ENCODE measurements around the gene PROSER3.

Gene PROSER3

GRCh38 chr19:35787227-35787799, 29.3 kb downstream of the PROSER3 start:
- no peak for DNase-seq (ENCODE audit: extremely low spot score)
- ChIA-PET POLR2A (no interaction called here), CTCF (no interaction called here)
- no peak for TF ChIP-seq SP1 (IDR thresholded peaks at IDR 0.05)
- TF ChIP-seq TARDBP (IDR thresholded peaks at IDR 0.05), result no peak
- TF ChIP-seq ARNT (IDR thresholded peaks at IDR 0.05), result no peak
- no peak for TF ChIP-seq PKNOX1 (IDR thresholded peaks at IDR 0.05)
- no peak for TF ChIP-seq FOXM1 (IDR thresholded peaks at IDR 0.05; ENCODE audit: borderline replicate concordance)
- TF ChIP-seq FOXK2 (IDR thresholded peaks at IDR 0.05), result no peak
- no peak for TF ChIP-seq L3MBTL2 (conservative IDR thresholded peaks at IDR 0.05)
- no peak for TF ChIP-seq FOXA1 (IDR thresholded peaks at IDR 0.05)
- TF ChIP-seq BHLHE40 (IDR thresholded peaks at IDR 0.05; ENCODE audit: borderline replicate concordance), result no peak
- no peak for TF ChIP-seq ELF4 (IDR thresholded peaks at IDR 0.05)
- TF ChIP-seq SUZ12 (IDR thresholded peaks at IDR 0.05), result no peak

- CTCF ChIA-PET, result no interaction called here
- TF ChIP-seq PKNOX1 (IDR thresholded peaks at IDR 0.05) (no peak), CTBP1 (IDR thresholded peaks at IDR 0.05; ENCODE audit: borderline replicate concordance) (no peak), FOXK2 (IDR thresholded peaks at IDR 0.05) (no peak), SUZ12 (IDR thresholded peaks at IDR 0.05) (no peak), FOXM1 (IDR thresholded peaks at IDR 0.05; ENCODE audit: borderline replicate concordance) (no peak), SP1 (IDR thresholded peaks at IDR 0.05) (no peak), NFRKB (IDR thresholded peaks at IDR 0.05) (no peak), ARNT (IDR thresholded peaks at IDR 0.05) (no peak), TARDBP (IDR thresholded peaks at IDR 0.05) (no peak), HDGF (IDR thresholded peaks at IDR 0.05; ENCODE audit: borderline replicate concordance) (no peak), ZNF384 (IDR thresholded peaks at IDR 0.05) (no peak), LEF1 (IDR thresholded peaks at IDR 0.05; ENCODE audit: borderline replicate concordance) (no peak), L3MBTL2 (conservative IDR thresholded peaks at IDR 0.05) (no peak), FOXA1 (IDR thresholded peaks at IDR 0.05) (no peak), BHLHE40 (IDR thresholded peaks at IDR 0.05; ENCODE audit: borderline replicate concordance) (no peak), ELF4 (IDR thresholded peaks at IDR 0.05) (no peak)
- POLR2A ChIA-PET, result interaction anchor here (0.6 kb wide), 1 partner anchor 47 kb away, joined by 4 read pairs; no protein-coding TSS in a partner anchor
- DNase-seq (ENCODE audit: extremely low spot score), result no peak
Measured at GRCh38 chr19:35788205-35788960, 30.4 kb downstream of the PROSER3 start.

GRCh38 chr19:35789195-35789977, 31.4 kb downstream of the PROSER3 start:
- CTCF ChIA-PET, result no interaction called here
- DNase-seq (ENCODE audit: extremely low spot score), result no peak
- TF ChIP-seq ARNT (IDR thresholded peaks at IDR 0.05) (no peak), CTBP1 (IDR thresholded peaks at IDR 0.05; ENCODE audit: borderline replicate concordance) (no peak), TARDBP (IDR thresholded peaks at IDR 0.05) (no peak), L3MBTL2 (conservative IDR thresholded peaks at IDR 0.05) (no peak), FOXM1 (IDR thresholded peaks at IDR 0.05; ENCODE audit: borderline replicate concordance) (no peak), LEF1 (IDR thresholded peaks at IDR 0.05; ENCODE audit: borderline replicate concordance) (no peak), FOXK2 (IDR thresholded peaks at IDR 0.05) (no peak), SP1 (IDR thresholded peaks at IDR 0.05) (no peak), FOXA1 (IDR thresholded peaks at IDR 0.05) (no peak), NFRKB (IDR thresholded peaks at IDR 0.05) (no peak), ELF4 (IDR thresholded peaks at IDR 0.05) (no peak), BHLHE40 (IDR thresholded peaks at IDR 0.05; ENCODE audit: borderline replicate concordance) (no peak), SUZ12 (IDR thresholded peaks at IDR 0.05) (no peak), HDGF (IDR thresholded peaks at IDR 0.05; ENCODE audit: borderline replicate concordance) (no peak), ZNF384 (IDR thresholded peaks at IDR 0.05) (no peak), PKNOX1 (IDR thresholded peaks at IDR 0.05) (no peak)
- POLR2A ChIA-PET, result interaction anchor here (1.0 kb wide), 1 partner anchor 10 kb away, joined by 3 read pairs; no protein-coding TSS in a partner anchor

- DNase-seq (ENCODE audit: extremely low spot score), result no peak
- POLR2A ChIA-PET, result interaction anchor here (1.0 kb wide), 1 partner anchor 10 kb away, joined by 3 read pairs; no protein-coding TSS in a partner anchor
- TF ChIP-seq BHLHE40 (IDR thresholded peaks at IDR 0.05; ENCODE audit: borderline replicate concordance) (no peak), HDGF (IDR thresholded peaks at IDR 0.05; ENCODE audit: borderline replicate concordance) (no peak), FOXA1 (IDR thresholded peaks at IDR 0.05) (no peak), ARNT (IDR thresholded peaks at IDR 0.05) (no peak), TARDBP (IDR thresholded peaks at IDR 0.05) (no peak), NFRKB (IDR thresholded peaks at IDR 0.05) (no peak), FOXM1 (IDR thresholded peaks at IDR 0.05; ENCODE audit: borderline replicate concordance) (no peak)
- CTCF ChIA-PET, result no interaction called here
Measured at GRCh38 chr19:35789978-35790944, 32.3 kb downstream of the PROSER3 start.
